GM10266 (cell line): ENCODE results near the gene PAF1.

Source experiments
- DNase-seq: peaks from one replicate; pipeline ENCODE4 v3.0.0; 2012; ENCODE audit errors: extremely low spot score
- CTCF ChIP-seq: IDR thresholded peaks from 2 replicates; pipeline ENCODE4 v1.5.1; 2012; ENCODE audit warnings: mild to moderate bottlenecking, low read depth; ENCODE audit not compliant: control insufficient read depth, insufficient read depth; ENCODE audit errors: missing control alignments

PAF1 gene

DNA sequence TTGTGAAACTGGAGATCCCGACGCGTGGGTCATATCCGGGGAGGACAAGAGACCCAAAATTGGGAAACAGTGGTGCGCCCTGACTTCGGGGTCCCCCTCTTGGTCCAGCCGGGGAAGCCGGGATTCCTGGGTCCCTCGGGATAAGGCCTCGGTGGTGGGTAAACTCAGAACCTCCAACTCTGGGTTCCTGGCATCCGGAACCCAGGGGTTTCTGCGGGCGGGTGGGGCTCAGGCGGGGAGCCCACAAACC is 16.4 kb upstream of the PAF1 start:
- TF ChIP-seq CTCF = no peak
- DNase-seq = no peak

DNA sequence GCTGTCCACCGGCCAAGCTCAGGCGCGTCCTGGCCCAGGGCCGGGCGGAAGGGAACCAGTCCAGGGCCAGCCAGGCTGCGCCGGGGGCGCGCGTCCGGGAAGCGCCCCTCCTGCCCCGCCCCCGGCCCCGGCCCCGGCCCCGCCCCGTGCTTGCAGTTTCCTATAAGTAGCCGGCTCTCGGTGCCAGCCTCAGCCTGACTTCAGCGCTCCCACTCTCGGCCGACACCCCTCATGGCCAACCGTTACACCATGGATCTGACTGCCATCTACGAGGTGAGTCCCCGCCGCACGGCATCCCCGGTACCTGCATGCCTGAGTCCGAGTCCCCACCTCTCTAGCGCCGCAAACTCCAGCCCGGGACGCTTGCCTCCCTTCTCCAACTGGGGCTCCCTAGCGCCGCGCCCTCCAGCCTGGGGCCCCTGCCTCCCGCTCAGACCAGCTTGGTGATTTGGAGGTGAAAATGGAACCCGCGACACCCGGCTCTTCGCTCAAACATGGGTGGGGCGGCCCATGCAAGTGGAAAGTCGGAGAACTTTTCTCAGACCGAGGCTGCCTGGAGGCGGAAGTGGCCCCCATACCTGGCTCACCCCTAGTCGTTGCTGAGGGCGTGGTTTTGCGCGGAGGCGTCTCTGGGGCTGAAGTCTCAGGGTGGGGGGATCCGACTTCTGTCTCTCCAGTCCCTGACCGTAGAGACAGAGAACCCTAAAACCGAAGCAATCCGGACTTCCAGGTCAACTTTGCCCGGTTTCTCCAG is 15.9 kb upstream of the PAF1 start, which contains the start of gene ZFP36:
Gene ZFP36 (plus strand): TSS at position 192 of the 754 bp plus-strand sequence. CDS start 58 bp downstream, at position 250.
- peak; percentile 91 for DNase-seq
- no peak for TF ChIP-seq CTCF

- no peak for TF ChIP-seq CTCF
- peak; percentile 75 for DNase-seq
Observed at GRCh38 chr19:39405958-39406655, 15.2 kb upstream of the PAF1 start.

DNA sequence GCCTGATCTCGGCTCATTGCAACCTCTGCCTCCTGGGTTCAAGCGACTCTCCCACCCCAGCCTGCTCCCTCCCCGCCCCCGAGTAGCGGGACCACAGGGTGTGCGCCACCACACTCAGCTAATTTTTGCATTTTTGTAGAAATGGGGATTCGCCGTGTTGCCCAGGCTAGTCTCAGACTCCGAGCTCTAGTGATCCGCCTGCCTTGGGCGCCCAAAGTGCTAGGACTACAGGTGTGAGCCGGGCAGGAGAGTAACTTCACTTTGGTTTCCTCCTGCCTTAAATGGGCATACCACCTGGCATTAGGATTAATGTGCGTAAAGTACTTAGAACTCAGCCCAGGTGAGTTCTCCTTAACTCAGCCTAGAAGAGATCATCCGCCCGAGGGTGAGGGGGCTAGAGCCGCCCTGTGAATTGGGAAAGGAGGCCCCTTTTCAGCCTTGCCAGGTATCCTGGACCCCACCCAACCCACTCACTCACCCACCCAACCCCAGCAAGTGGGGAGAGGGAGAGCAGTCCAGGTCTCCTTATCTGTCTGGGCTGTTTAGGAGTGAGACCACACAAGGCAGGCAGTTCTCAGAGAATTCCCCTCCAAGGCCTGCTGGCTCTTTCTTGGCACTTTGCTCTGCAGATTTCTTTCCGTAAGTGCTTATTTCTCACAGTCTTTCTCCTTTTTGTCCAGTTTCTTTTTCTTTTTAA is 14.5 kb upstream of the PAF1 start:
- no peak for DNase-seq
- TF ChIP-seq CTCF = no peak

GRCh38 chr19:39403331-39404312 is 12.7 kb upstream of the PAF1 start:
- peak; percentile 83 for DNase-seq
- TF ChIP-seq CTCF = no peak

DNA sequence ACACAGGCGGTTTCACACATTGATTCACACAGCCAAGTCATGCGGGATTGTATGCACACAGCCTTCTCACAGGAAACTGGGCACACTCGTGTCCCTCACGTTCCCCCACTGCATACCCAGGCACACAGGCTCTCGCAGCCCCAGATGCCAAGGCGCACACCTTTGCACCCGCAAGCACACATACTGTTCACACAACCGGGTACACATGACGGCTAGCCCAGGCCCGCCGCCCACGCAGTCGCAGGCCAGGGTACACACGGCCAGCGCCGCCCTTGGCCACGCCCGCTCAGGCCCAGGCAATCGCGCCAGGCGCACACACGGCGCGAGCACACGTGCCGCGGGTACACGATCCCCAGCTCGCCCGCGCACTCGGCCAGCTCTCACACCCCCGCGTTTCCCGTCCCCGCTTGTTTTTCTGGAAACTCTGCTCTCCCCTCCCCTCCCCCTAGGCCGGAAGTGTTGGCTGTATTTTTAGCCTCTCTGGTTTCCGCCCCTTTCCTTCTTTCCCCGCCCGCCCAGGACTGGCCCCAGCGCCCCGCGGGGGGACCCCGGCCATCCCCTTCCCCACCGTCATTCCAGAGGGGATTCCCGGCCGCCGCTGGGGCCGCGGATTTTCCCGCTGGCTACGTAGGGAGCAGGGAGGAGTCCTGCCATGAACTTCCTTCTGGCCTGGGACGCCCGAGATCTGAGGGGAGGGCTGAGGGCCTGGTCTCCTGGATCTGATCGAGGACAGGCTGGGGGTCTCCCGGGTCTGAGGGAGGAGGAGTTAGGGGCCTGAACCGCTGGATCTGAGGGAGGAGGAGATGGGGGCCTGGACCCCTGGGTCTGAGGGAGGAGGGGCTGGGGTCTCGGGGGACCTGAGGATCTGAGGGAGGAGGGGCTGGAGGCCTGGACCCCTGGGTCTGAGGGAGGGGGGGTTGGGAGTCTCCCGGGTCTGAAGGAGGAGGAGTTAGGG is 11.7 kb upstream of the PAF1 start:
- TF ChIP-seq CTCF = no peak

More for the DNA sequence above, 11.7 kb upstream of the PAF1 start:
- peak; percentile 76 for DNase-seq
